Natural killer cell treated with Interleukin-12 subunit alpha and Interleukin-12 subunit beta and Interleukin-15 and Interleukin-18, amount 100 ng/mL, for 72 hours (primary cell): ENCODE measurements around the gene RGS19. TPM values are rescaled to one million over a fixed set of nuclear protein-coding genes. Genes with fewer than 3 reads are reported as not detected.

Experiments used
- ATAC-seq, 2 donors: fragments of 150-1000 bp; cut with Tn5 transposase in 1 of 2; sonication (Bioruptor Pico), chemical (Tn5 transposase) in 1 of 2; 2 replicates each; pipeline ENCODE4 v1.10.0; 2021
- DNase-seq: peaks from one replicate; pipeline ENCODE4 v3.0.0; 2022; ENCODE audit warnings: low spot score
- H3K27ac Mint-ChIP-seq, 2 donors: 1 replicate in 1 of 2; 2 replicates in 1 of 2; pipeline ENCODE4 v1.8.0; 2022; ENCODE audit warnings: mixed read lengths in 2 of 2, mild to moderate bottlenecking in 1 of 2, moderate library complexity in 1 of 2
- H3K27me3 Mint-ChIP-seq, 2 donors: 1 replicate in 1 of 2; 2 replicates in 1 of 2; pipeline ENCODE4 v1.8.0; 2022; ENCODE audit warnings: mixed read lengths in 2 of 2
- H3K36me3 Mint-ChIP-seq: one replicate; pipeline ENCODE4 v1.8.0; 2022; ENCODE audit warnings: mixed read lengths
- H3K4me1 Mint-ChIP-seq, 2 donors: 1 replicate in 1 of 2; 2 replicates in 1 of 2; pipeline ENCODE4 v1.8.0; 2022; ENCODE audit warnings: low read depth in 2 of 2, mixed read lengths in 2 of 2, mild to moderate bottlenecking in 1 of 2
- H3K4me3 Mint-ChIP-seq: one replicate; pipeline ENCODE4 v1.8.0; 2022; ENCODE audit warnings: mixed read lengths
- H3K9me3 Mint-ChIP-seq: 2 replicates; pipeline ENCODE4 v1.8.0; 2022; ENCODE audit warnings: mixed read lengths
- total RNA-seq, 2 donors: library from RNA; stranded (reverse); gene quantifications; one replicate each; pipeline ENCODE4 v1.2.3, GENCODE V29; 2022

The RGS19 gene
- total RNA-seq, 2 donors from 2014 or later = 27.1 to 33.4 TPM

DNA sequence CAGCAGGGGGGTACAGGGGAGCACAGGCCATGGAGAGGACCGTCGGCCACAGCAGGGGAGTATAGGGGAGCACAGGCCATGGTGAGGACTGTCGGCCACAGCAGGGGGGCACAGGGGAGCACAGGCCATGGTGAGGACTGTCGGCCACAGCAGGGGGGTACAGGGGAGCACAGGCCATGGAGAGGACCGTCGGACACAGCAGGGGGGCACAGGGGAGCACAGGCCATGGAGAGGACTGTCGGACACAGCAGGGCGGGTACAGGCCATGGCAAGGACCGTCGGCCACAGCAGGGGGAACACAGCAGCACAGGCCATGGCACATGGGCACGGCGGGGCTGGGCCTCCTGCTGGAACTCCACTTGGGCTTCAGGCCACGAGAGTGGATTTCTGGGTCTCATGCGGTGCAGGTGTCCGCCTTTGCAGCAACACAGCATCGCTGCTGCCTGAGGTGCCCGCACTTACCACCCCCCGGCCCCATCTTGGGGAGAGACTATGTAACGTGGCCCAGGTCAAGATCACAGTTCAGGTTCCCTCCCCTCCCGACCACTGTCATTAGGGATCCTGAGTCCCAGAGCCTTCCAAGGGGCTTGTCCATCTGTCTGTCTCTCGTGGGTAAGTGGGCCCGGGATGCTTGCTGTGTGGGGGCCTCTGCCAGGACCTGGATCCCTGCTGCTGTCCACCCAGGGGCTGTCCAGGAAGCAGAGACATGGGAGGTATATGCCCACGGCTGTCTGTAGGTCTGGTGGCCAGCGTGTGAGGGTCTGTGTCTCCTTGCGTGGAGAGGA, 25.5 kb upstream of the RGS19 start:
- no peak for ATAC-seq
- peak; percentile 47 for DNase-seq
- H3K9me3 Mint-ChIP-seq = no peaks in the 10 kb centered on the region
- no peak overlapping the region for H3K27ac Mint-ChIP-seq
- H3K4me1 Mint-ChIP-seq = peaks cover 0 to 12% of the 10 kb centered on the region in 2 donors
- H3K36me3 Mint-ChIP-seq = no peaks in the 10 kb centered on the region
- H3K4me3 Mint-ChIP-seq = no peak overlapping the region
- H3K27me3 Mint-ChIP-seq = peaks cover 0 to 23% of the 10 kb centered on the region in 2 donors

DNA sequence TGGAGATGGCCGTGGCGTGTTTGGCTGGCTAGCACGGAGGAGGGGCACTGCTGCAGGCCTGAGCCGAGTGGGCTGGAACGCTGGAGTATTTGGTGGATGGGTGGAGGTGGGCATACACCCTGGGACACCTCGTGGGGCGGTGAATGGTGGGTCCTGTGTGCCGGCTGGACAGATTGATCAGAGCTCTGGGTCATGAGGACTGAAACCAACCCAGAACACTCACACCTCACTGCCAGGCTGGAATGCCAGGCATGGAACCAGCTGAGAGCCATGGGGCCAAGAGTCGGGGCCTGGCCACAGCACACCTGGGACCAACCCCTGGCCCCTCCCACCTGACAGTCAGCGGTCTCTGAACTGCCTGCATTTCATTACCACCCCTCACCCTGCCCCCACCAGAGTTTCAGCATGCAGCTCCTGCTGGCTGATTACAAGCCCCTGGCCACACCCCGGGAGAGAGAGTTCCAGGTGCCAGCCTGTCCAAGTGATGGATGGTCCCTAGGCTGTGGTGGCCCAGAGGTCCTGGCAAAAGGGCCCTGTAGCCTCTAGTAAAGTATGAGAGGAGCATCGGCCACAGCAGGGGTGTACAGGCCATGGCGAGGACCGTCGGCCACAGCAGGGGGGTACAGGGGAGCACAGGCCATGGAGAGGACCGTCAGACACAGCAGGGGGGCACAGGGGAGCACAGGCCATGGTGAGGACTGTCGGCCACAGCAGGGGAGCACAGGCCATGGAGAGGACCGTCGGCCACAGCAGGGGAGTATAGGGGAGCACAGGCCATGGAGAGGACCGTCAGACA, 24.8 kb upstream of the RGS19 start:
- H3K27me3 Mint-ChIP-seq = peaks cover 0 to 23% of the 10 kb centered on the region in 2 donors
- H3K4me3 Mint-ChIP-seq = no peak overlapping the region

DNA sequence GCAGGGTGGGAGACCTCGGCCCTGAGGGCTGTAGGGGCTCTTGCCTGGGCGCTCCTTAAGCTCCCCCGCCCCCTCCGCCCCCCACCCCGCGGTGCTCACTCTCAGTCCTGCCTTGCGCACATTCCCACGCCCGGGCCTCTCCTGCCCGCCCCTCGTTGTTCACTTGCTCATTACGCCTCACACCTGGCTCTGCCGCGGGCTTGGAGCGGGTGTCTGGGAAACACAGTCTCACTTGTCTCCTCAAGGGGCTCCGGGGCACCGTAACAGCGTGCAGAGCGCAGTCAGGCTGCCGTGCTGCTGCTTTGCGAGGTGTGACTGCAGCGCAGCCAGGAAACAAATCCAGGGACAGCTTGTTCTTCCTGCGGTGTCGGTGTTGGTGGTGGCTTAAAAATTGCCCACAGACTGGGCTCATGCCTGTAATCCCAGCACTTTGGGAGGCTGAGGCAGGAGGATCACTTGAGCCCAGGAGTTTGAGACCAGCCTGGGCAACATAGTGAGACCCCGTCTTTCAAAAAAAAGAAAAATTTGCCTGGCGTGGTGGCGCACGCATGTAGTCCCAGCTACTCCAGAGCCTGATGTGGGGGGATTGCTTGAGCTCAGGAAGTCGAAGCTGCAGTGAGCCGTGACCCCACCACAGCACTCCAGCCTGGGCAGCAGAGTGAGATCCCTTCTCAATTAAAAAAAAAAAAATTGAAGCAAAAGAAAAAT, 23.5 kb upstream of the RGS19 start:
- Mint-ChIP-seq H3K9me3 (no peaks in the 10 kb centered on the region), H3K4me3 (peak overlapping the region; percentile 27), H3K4me1 (peaks cover 0 to 8% of the 10 kb centered on the region in 2 donors), H3K36me3 (no peaks in the 10 kb centered on the region), H3K27me3 (peaks cover 0 to 19% of the 10 kb centered on the region in 2 donors), H3K27ac (no peak overlapping the region)
- DNase-seq = peak; percentile 42
- ATAC-seq = no peak

More for the DNA sequence above, 24.8 kb upstream of the RGS19 start:
- ATAC-seq = no peak
- Mint-ChIP-seq H3K9me3 (no peaks in the 10 kb centered on the region), H3K36me3 (no peaks in the 10 kb centered on the region), H3K4me1 (peaks cover 0 to 12% of the 10 kb centered on the region in 2 donors), H3K27ac (no peak overlapping the region)
- DNase-seq = peak; percentile 53

DNA sequence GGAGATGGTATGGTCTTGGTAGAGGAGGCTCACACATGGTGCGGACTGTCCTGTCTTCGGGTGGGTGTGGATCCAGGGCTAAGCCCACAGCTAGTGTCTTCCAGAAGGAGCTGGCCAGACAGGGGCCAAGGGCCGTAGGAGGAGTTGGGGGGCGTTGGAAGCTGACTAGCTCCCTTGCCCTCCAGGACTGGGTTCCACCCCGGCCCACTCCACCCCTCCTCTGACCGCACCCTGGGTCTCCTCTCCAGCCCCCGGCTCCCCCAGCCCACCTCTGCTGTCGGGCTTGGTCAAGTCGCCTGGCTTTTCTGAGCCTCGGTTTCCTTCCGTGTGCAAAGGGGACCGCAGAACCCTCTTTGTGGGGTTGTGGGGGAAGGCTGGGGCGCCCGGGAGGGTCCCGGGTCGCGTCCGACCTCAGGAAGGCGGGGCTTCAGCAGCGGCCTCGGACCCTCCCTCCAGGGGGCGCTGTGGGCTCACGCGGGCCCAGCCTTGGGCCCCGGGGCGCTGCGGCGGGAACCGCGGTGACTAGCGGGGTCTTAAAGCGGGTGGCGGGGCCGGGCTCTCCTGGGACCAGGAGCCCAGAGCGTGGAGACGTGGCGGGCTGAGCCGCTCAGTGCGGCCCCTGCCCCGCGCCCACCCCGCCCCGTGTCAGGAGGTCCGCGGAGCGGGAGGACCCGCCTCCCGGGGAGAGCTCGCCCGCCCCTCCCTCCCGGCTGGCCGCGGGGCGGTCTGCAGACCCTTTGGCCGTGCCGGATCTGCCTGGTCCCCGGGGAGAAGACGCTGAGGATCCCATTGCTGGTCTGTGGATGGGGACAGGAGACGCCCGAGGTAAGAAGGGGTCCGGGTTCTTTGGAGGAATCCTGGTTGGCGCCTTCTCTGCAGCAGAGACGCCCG, 22.7 kb upstream of the RGS19 start:
- Mint-ChIP-seq H3K4me3 (peak overlapping the region; percentile 60), H3K36me3 (no peaks in the 10 kb centered on the region), H3K27me3 (peaks cover 0 to 19% of the 10 kb centered on the region in 2 donors), H3K27ac (no peak overlapping the region), H3K9me3 (peaks cover under 1% of the 10 kb centered on the region), H3K4me1 (peaks cover 0 to 8% of the 10 kb centered on the region in 2 donors)
- peak; percentile 72 to 80 for ATAC-seq
- DNase-seq = peak; percentile 69

DNA sequence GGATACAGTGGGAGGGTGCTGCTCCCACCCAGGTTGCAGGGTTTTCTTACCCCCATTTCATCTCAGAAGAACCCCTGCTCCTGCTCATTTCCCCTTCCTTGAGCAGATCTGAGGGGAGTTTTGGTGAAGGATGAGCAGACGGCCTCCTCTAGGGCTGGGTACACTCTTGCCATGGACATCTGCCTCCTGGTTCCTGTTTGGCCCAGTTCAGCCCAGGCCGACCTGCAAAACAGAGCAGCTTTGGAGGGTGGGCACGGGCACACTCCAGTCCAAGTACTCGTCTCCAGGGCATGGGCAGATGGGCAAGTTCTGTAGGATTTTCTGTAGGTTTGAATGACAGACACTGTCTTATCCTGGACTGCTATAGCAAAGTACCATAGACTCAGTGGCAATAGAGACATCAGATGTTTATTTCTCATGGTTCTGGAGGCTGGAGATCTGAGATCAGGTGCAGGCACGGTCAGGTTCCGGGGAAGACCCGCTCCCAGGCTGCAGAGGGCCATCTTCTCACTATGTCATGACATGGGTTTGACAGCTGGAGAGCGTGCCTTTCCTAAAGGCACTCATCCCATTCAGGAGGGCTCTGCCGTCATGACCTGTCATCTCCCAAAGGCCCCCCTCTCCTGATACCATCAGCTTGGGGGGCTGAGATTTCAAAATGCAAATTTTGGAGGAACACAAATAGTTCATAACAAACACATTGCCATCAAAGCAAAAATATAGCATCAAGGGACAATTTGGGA, 21.8 kb upstream of the RGS19 start:
- Mint-ChIP-seq H3K4me3 (peak overlapping the region; percentile 60), H3K27ac (no peak overlapping the region), H3K9me3 (peaks cover 4% of the 10 kb centered on the region), H3K36me3 (no peaks in the 10 kb centered on the region), H3K4me1 (peaks cover 0 to 12% of the 10 kb centered on the region in 2 donors), H3K27me3 (peaks cover 0 to 16% of the 10 kb centered on the region in 2 donors)
- ATAC-seq (no peak), DNase-seq (no peak)

GRCh38 chr20:64100566-64100888, 21.2 kb upstream of the RGS19 start:
- Mint-ChIP-seq H3K4me3 (no peak overlapping the region), H3K36me3 (no peaks in the 10 kb centered on the region), H3K27me3 (peaks cover 0 to 16% of the 10 kb centered on the region in 2 donors), H3K9me3 (peaks cover 4% of the 10 kb centered on the region), H3K27ac (no peak overlapping the region), H3K4me1 (peaks cover 0 to 12% of the 10 kb centered on the region in 2 donors)
- ATAC-seq (no peak), DNase-seq (no peak)

- H3K36me3 Mint-ChIP-seq = no peaks in the 10 kb centered on the region
- no peak overlapping the region for H3K27ac Mint-ChIP-seq
- peaks cover 4% of the 10 kb centered on the region for H3K9me3 Mint-ChIP-seq
- peaks cover 0 to 12% of the 10 kb centered on the region in 2 donors for H3K4me1 Mint-ChIP-seq
- ATAC-seq = no peak
- H3K27me3 Mint-ChIP-seq = peaks cover 0 to 16% of the 10 kb centered on the region in 2 donors
- no peak overlapping the region for H3K4me3 Mint-ChIP-seq
- no peak for DNase-seq
Measured at GRCh38 chr20:64099880-64100565, 20.7 kb upstream of the RGS19 start.

DNA sequence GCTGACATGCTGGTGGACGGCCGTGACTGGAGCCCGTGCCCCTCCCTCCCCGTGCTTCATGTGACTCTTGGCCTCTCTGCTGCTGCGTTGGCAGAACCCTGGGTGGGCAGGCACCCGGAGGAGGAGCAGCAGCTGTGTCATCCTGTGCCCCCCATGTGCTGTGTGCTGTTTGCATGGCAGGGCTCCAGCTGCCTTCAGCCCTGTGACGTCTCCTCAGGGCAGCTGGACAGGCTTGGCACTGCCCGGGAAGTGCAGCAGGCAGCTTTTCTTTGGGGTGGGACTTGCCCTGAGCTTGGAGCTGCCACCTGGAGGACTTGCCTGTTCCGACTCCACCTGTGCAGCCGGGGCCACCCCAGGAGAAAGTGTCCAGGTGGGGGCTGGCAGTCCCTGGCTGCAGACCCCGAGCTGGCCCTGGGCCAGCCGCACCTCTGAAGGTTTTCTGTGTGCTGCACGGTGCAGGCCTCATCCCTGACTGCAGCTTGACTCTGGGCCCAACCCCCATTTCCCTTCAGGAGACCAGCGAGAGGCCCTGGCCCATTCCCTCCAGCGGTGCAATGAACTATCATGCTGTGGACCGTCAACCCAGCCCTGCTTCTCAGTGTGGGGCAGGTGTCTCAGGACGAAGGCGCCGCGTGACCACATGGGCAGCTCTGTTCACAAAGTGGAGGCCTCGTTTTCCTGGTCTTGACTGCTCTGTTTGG, 19.9 kb upstream of the RGS19 start:
- DNase-seq = no peak

DNA sequence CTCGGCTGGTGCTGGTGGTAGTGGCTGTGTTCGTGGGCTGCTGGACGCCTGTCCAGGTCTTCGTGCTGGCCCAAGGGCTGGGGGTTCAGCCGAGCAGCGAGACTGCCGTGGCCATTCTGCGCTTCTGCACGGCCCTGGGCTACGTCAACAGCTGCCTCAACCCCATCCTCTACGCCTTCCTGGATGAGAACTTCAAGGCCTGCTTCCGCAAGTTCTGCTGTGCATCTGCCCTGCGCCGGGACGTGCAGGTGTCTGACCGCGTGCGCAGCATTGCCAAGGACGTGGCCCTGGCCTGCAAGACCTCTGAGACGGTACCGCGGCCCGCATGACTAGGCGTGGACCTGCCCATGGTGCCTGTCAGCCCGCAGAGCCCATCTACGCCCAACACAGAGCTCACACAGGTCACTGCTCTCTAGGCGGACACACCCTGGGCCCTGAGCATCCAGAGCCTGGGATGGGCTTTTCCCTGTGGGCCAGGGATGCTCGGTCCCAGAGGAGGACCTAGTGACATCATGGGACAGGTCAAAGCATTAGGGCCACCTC, 19.2 kb upstream of the RGS19 start:
- Mint-ChIP-seq H3K27me3 (peaks cover 0 to 13% of the 10 kb centered on the region in 2 donors), H3K4me3 (no peak overlapping the region), H3K4me1 (peaks cover 0 to 12% of the 10 kb centered on the region in 2 donors), H3K36me3 (no peaks in the 10 kb centered on the region), H3K9me3 (peaks cover 4% of the 10 kb centered on the region), H3K27ac (no peak overlapping the region)
- no peak for ATAC-seq
- no peak for DNase-seq

More for the DNA sequence above, 19.9 kb upstream of the RGS19 start:
- no peak for ATAC-seq
- H3K4me1 Mint-ChIP-seq = peaks cover 0 to 12% of the 10 kb centered on the region in 2 donors
- no peaks in the 10 kb centered on the region for H3K36me3 Mint-ChIP-seq
- no peak overlapping the region for H3K27ac Mint-ChIP-seq
- H3K9me3 Mint-ChIP-seq = peaks cover 4% of the 10 kb centered on the region
- H3K27me3 Mint-ChIP-seq = peaks cover 0 to 16% of the 10 kb centered on the region in 2 donors
- no peak overlapping the region for H3K4me3 Mint-ChIP-seq

DNA sequence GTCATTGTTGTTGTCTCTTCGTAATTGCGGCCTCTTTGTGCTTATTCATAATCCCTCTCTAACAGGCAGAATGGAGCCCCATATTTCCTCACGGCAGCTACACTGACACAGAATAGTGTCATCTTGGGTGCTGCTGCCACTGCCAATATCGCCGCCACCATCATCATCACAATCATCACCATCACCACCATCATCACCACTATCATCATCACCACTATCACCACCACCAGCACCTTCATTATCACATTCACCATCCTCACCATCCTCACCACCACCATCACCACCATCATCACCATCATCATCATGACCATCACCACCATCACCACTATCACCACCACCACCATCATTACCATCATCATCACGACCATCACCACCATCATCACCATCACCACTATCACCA, 17.2 kb upstream of the RGS19 start:
- no peak for DNase-seq
- no peak overlapping the region for H3K27ac Mint-ChIP-seq
- H3K36me3 Mint-ChIP-seq = no peaks in the 10 kb centered on the region
- peaks cover 0 to 7% of the 10 kb centered on the region in 2 donors for H3K27me3 Mint-ChIP-seq
- H3K9me3 Mint-ChIP-seq = peaks cover 4% of the 10 kb centered on the region
- ATAC-seq = no peak
- no peak overlapping the region for H3K4me3 Mint-ChIP-seq
- H3K4me1 Mint-ChIP-seq = peaks cover 0 to 8% of the 10 kb centered on the region in 2 donors

- Mint-ChIP-seq H3K27ac (no peak overlapping the region), H3K27me3 (peaks cover 0 to 1% of the 10 kb centered on the region in 2 donors), H3K36me3 (no peaks in the 10 kb centered on the region), H3K4me1 (peaks cover 0 to 4% of the 10 kb centered on the region in 2 donors), H3K4me3 (no peak overlapping the region), H3K9me3 (peaks cover 4% of the 10 kb centered on the region)
- DNase-seq (no peak), ATAC-seq (no peak)
Measured at GRCh38 chr20:64095927-64096326, 16.6 kb upstream of the RGS19 start.
